ENCODE measurements around the gene PRLHR. TPM values are rescaled to one million over a fixed set of nuclear protein-coding genes. Genes with fewer than 3 reads are reported as not detected.

Gene PRLHR
- total and polyA plus RNA-seq, 2 of the 13 experiments (the other 11 are each of a cell fraction or from before 2014, with no cell fraction given) = not detected

DNA sequence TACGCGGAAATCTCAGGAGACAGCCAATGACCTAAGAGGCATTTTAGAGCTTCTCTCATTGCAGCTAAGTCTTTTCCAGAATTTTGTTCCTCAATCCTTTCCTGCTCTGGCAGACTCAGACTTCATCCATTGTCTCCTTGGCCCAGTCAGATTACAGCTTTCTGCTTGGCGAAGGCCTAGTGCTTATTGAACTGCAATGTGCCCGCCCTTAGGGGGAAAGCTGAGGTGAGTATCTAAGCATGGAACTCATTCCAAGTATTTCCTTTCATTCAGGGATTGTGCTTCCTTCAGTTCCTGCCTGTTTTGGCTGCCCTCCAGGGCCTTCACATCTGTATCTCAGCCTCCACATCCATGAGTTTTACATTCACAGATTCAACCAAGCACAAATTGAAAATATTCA is 37.5 kb downstream of the PRLHR start:
- Histone ChIP-seq H3K36me3 (replicated peaks in 1 of 2; ENCODE audit: control insufficient read depth in 1 of 2, insufficient read depth in 2 of 2, low read length in 2 of 2) (no peaks in the 10 kb centered on the region), H3K27ac (ENCODE audit: extremely low read length, insufficient read depth, low read length) (no peak overlapping the region), H2AFZ (ENCODE audit: low read length) (no peak overlapping the region), H3K79me2 (ENCODE audit: insufficient read depth, low read length) (no peaks in the 10 kb centered on the region), H3K4me1 (ENCODE audit: insufficient read depth, low read length) (no peaks in the 10 kb centered on the region), H4K20me1 (ENCODE audit: insufficient read depth, low read length) (no peaks in the 10 kb centered on the region), H3K9me3 (ENCODE audit: low read length) (no peaks in the 10 kb centered on the region), H3K9ac (ENCODE audit: insufficient read depth, low read depth, low read length) (no peak overlapping the region), H3K27me3 (ENCODE audit: control insufficient read depth in 1 of 2, insufficient read depth in 2 of 2, low read length in 2 of 2) (no peaks in the 10 kb centered on the region), H3K4me2 (ENCODE audit: low read depth, low read length) (no peak overlapping the region), H3K4me3 (replicated peaks in 1 of 3; ENCODE audit: insufficient read depth in 1 of 3, low read depth in 2 of 3, low read length in 3 of 3) (no peak overlapping the region)
- in situ Hi-C loops (cut with HindIII; ENCODE audit: extremely low pct_ligation_motif_present, low pct_unique_long_range_greater_than_20kb) (no loop called here), intact Hi-C loops (cut with micrococcal nuclease; ENCODE audit: unreplicated experiment) (no loop called here)
- DNase-seq (ENCODE audit: low spot score) (no peak), FAIRE-seq (no peak), ATAC-seq (no peak)
- 10% methylated on average over 4 of the region's 4 CpGs for WGBS (ENCODE audit: low lambda C conversion rate)
- ChIA-PET POLR2A (no interaction called here), CTCF (ENCODE audit: low intra/inter-chr PET ratio, low total read pairs) (no interaction called here)
- no TSS peak for BruUV-seq (replicated peaks)
- TF ChIP-seq ZNF232 (CRISPR knock-in tag; IDR thresholded peaks at IDR 0.05; ENCODE audit: borderline replicate concordance) (no peak), SATB2 (CRISPR knock-in tag; IDR thresholded peaks at IDR 0.05) (no peak), ZNF839 (CRISPR knock-in tag; IDR thresholded peaks at IDR 0.05; ENCODE audit: borderline replicate concordance) (no peak), ZNF672 (CRISPR knock-in tag; IDR thresholded peaks at IDR 0.05) (no peak), RXRA (CRISPR knock-in tag; IDR thresholded peaks at IDR 0.05) (no peak)
- TF ChIP-seq, protein P1, sequence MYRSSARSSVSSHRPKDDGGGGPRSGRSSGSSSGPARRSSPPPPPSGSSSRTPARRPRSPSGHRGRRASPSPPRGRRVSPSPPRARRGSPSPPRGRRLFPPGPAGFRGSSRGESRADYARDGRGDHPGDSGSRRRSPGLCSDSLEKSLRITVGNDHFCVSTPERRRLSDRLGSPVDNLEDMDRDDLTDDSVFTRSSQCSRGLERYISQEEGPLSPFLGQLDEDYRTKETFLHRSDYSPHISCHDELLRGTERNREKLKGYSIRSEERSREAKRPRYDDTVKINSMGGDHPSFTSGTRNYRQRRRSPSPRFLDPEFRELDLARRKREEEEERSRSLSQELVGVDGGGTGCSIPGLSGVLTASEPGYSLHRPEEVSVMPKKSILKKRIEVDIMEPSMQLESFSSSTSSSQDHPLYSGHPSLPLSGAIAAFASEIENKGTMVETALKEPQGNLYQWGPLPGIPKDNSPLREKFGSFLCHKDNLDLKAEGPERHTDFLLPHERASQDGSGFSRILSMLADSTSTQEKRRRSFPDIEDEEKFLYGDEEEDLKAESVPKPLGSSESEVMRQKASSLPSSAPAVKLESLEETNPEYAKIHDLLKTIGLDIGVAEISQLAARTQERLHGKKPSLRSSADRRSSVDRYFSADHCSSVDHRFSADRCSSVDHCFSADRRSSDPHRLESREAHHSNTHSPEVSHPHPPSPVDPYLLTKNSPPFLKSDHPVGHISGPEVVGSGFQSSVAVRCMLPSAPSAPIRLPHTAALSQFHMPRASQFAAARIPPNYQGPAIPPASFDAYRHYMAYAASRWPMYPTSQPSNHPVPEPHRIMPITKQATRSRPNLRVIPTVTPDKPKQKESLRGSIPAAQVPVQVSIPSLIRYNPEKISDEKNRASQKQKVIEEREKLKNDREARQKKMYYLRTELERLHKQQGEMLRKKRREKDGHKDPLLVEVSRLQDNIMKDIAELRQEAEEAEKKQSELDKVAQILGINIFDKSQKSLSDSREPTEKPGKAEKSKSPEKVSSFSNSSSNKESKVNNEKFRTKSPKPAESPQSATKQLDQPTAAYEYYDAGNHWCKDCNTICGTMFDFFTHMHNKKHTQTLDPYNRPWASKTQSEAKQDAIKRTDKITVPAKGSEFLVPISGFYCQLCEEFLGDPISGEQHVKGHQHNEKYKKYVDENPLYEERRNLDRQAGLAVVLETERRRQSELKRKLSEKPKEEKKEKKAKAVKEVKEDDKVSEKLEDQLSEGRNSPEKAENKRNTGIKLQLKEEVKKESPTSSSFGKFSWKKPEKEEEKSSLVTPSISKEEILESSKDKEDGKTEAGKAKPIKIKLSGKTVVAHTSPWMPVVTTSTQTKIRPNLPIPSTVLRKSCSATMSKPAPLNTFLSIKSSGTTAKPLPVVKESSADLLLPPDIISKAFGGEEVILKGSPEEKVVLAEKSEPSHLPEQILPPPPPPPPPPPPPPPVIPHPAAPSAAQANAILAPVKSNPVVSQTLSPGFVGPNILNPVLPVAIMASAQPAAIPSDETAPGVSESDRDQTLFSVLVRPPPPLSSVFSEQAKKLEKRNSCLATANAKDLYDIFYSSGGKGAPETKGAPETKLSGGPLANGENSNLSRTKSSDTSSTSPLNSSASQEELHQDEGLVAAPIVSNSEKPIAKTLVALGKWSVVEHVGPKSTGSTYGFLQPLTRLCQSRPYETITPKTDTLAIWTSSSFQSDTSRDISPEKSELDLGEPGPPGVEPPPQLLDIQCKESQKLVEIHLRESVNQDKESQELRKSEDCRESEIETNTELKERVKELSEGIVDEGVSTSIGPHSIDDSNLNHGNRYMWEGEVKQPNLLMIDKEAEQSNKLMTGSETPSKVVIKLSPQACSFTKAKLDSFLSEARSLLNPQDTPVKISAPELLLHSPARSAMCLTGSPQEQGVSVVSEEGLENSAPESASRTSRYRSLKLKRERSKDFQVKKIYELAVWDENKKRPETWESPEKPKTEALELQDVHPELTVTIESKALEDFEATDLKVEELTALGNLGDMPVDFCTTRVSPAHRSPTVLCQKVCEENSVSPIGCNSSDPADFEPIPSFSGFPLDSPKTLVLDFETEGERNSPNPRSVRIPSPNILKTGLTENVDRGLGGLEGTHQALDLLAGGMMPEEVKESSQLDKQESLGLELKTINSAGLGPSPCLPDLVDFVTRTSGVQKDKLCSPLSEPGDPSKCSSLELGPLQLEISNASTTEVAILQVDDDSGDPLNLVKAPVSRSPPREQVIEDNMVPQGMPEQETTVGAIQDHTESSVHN (CRISPR knock-in tag; IDR thresholded peaks at IDR 0.05) = no peak
- TF ChIP-seq, protein P2, sequence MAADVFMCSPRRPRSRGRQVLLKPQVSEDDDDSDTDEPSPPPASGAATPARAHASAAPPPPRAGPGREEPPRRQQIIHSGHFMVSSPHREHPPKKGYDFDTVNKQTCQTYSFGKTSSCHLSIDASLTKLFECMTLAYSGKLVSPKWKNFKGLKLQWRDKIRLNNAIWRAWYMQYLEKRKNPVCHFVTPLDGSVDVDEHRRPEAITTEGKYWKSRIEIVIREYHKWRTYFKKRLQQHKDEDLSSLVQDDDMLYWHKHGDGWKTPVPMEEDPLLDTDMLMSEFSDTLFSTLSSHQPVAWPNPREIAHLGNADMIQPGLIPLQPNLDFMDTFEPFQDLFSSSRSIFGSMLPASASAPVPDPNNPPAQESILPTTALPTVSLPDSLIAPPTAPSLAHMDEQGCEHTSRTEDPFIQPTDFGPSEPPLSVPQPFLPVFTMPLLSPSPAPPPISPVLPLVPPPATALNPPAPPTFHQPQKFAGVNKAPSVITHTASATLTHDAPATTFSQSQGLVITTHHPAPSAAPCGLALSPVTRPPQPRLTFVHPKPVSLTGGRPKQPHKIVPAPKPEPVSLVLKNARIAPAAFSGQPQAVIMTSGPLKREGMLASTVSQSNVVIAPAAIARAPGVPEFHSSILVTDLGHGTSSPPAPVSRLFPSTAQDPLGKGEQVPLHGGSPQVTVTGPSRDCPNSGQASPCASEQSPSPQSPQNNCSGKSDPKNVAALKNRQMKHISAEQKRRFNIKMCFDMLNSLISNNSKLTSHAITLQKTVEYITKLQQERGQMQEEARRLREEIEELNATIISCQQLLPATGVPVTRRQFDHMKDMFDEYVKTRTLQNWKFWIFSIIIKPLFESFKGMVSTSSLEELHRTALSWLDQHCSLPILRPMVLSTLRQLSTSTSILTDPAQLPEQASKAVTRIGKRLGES (CRISPR knock-in tag; IDR thresholded peaks at IDR 0.05; ENCODE audit: borderline replicate concordance) = no peak
- TF ChIP-seq, protein P3, sequence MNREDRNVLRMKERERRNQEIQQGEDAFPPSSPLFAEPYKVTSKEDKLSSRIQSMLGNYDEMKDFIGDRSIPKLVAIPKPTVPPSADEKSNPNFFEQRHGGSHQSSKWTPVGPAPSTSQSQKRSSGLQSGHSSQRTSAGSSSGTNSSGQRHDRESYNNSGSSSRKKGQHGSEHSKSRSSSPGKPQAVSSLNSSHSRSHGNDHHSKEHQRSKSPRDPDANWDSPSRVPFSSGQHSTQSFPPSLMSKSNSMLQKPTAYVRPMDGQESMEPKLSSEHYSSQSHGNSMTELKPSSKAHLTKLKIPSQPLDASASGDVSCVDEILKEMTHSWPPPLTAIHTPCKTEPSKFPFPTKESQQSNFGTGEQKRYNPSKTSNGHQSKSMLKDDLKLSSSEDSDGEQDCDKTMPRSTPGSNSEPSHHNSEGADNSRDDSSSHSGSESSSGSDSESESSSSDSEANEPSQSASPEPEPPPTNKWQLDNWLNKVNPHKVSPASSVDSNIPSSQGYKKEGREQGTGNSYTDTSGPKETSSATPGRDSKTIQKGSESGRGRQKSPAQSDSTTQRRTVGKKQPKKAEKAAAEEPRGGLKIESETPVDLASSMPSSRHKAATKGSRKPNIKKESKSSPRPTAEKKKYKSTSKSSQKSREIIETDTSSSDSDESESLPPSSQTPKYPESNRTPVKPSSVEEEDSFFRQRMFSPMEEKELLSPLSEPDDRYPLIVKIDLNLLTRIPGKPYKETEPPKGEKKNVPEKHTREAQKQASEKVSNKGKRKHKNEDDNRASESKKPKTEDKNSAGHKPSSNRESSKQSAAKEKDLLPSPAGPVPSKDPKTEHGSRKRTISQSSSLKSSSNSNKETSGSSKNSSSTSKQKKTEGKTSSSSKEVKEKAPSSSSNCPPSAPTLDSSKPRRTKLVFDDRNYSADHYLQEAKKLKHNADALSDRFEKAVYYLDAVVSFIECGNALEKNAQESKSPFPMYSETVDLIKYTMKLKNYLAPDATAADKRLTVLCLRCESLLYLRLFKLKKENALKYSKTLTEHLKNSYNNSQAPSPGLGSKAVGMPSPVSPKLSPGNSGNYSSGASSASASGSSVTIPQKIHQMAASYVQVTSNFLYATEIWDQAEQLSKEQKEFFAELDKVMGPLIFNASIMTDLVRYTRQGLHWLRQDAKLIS (CRISPR knock-in tag; IDR thresholded peaks at IDR 0.05) = no peak

Measured in HepG2 (cell line).